Measurements from ENCODE around the gene CACNA2D3.

Gene CACNA2D3

DNA sequence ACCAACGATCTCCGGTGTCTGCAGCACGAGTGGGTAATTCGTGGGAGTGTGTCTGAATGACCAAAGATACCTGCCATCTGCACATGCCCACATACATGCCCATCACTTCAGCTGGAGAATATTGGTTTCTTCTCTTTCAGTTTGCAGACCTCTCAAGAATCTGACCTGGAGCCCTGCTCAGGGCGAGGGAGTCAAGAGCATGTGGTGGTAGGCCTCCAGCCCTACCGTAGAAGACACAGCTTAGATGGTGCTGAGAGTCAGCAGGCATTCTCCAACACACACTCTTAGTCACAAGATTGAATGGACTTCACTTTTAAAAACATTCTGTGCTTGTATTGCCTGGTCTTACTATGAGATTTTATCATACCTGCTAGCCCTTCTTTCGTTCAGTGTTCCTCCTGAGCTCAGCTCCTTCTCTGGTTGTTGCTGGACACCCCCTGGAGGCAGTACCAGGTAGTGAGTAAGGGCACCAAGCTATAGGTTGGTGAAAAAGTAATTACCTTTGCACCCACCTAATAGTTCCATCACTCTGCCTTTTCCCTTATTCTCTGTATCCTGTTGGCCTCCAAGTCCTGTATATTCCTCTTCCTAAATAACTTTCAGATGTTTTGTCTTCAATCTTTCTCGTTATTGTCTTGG is 252.0 kb downstream of the CACNA2D3 start:
- DNase-seq (ENCODE audit: low read depth), result no peak

DNA sequence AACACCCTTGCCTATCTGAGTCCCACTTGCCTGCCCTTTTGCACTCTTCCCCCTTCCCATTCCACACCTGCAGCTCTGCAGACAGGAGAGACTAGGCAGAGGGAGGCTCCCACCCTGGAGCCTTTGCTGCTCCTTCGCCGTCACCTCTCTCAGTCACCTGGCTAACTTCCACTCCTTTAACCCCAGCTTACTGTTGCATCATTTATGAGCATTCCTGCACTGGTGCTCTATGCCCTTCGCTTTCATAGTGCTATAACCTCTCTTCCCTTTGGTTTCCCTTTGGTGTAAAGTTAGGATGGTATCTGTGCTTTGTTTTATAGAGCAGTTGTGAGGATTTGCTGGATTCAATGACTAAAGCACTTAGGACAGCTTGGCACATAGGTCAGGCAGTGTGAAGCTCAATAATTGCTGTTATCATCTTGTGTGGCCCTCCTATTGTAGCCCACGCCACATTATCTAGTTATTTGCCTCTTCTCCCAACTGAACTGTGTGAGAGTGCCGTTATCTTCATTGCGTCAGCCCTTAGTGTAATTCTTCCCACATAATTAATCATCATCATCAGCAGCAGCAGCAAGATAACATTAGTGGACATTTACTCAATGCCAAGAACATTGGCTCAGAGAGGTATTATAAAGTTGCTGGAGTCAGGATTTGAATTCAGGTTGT is 253.9 kb downstream of the CACNA2D3 start:
- no peak for DNase-seq (ENCODE audit: low read depth)

DNA sequence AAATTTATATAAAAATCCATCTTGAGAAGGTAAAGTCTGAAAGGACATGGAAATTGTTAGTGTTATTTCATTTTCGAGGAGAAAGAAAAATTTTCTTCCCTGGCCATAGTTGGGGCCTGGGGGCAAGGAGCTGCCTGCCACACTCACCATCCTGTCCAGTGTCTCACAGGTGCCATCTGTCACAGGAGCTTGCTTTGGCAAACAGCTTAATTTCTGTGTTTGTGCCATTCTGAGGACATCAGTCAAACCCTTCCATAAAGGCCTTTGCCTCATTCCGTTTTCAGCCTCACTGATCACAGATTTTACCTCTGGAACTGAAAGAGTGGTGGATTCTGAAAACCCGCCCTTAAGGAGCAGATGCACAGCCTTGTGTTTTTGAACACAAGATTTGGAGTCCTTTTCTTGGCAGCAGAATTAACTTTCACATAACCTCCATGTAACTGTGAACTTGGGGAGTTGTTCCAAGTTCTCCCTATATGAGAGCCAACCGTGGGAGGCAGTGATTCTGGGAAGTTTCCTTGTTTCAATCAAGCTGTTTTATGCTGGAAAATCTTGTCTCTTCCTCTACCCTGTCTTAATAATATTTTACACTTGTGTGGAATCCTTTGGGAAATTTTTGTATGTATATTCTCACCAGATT is 254.7 kb downstream of the CACNA2D3 start:
- no peak for DNase-seq (ENCODE audit: low read depth)

DNA sequence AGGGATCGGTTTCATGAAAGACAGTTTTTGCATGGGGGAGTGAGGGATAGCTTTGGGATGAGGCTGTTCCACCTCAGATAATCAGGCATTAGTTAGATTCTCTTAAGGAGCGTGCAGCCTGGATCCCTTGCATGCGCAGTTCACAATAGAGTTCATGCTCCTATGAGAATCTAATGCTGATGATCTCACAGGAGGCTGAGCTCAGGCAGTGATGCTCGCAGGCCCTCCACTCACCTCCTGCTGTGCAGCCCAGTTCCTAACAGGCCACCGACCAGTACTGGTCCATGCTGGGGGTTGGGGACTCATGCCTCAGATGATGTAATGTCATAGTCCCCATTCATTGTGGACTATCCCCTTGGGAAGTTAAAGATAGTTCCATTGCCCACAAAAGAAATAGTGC is 255.8 kb downstream of the CACNA2D3 start:
- DNase-seq (ENCODE audit: low read depth), result no peak

DNA sequence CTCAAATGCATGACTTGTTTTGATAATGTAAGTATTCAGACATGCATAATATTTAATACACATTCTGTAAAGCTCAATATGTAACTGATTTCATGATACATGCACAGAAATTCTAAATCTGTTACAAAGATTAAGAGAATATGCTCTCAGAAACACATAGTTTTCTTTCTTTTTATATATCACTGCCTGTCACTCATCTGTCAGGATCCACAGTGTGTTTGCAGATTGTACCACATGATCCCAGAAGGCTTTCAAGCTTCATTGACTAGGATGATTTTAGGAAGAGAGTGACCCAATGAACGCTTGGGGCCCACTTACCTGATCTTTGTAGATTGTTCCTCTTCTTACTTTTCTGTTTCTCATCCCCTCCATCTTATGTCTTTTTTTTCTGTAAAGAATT is 261.9 kb downstream of the CACNA2D3 start:
- no peak for DNase-seq (ENCODE audit: low read depth)

DNA sequence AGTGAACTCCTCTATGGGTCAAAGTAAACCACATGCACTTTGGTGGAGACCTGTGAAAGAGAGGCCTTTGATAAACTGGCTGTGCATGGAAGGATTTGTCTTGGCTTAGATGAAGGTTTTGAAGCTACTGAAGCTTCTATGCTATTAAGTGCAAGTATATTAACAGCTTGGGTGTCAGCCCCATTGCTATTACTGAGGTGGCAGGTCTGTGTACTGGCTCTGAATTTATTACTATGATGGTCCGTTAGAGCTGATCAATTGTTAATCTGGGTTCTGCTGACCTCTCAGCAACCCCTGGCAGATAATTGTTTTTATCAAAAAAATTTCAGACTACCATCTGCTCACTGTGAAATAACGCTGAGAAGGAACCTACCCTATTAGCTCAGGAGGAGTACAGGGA is 268.2 kb downstream of the CACNA2D3 start:
- DNase-seq (ENCODE audit: low read depth), result no peak

DNA sequence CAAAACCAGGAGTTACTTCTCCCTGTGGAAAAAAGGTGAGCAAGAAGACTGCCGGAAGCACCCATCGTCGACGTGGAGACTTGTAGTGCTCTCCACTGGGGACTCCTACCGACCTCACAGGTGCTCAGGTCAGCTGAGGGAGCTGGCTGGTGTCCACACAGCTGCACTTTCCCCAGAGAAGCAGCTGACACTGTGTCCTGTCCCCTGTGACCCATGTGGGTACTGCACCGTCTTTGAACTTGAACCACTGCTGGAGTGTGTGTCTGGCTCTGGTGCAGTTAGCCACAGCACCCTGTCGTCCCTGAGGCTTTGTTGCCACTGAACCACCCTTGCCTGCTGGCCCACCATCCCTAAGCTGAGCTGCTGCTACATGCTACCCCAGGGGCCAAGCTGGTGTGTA is 270.8 kb downstream of the CACNA2D3 start:
- no peak for DNase-seq (ENCODE audit: low read depth)

DNA sequence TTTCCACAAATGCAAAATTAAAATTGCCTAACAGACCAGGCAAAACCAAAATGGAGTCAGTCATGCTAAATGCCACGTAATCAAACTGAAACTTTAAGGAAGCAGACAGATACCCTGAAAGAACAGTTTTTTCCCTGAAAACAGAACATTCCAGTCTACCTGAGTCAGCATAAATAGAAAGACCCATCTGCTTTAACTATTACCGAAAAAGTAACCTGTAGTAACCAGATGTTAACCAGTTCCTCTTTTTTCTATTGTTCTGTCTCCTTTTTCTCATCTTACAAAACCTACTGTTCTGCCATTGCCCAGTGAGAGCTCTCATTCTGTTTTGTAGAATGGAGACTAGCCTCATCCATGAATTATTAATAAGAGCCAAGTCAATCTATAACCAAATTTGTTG is 286.0 kb downstream of the CACNA2D3 start:
- no peak for DNase-seq (ENCODE audit: low read depth)

DNA sequence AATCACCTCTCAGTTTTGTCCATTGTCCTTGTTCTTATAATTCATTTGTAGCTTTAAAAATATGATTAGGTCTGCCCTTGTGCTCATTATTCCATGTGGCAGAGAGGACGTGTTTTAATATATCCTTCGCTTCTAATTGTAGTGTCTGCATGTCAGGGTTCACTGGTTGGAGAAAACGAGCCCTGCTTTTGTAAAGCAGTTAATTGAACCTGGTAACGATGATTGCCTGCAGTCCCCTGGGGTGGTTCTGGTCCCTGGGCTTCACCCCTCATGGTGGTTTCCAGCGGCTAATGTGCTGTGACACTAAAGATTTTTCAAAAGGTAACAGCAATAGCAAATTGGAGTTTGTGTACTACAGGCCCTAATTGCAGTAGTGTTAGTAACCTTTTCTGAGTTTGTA is 299.6 kb downstream of the CACNA2D3 start:
- DNase-seq (ENCODE audit: low read depth), result no peak

DNA sequence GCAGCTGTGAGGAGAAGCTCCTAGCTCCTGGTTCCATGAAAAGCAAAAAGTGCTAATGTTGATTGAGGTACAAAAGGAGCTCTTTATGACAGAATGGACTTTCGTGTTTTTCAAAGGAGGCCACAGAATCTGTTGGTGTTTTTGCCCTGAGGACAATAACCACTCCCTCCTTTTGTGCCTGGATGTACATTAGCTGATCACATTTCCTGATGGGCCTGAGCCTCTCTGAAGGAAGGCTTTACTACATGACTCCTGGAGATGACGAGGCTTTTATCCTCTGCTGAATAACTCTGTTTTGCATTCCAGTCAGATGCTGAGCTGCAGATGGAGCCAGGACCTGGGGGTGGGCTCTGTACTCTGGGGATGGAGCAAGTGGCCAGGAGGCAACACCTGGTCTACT is 301.9 kb downstream of the CACNA2D3 start:
- DNase-seq (ENCODE audit: low read depth), result no peak

DNA sequence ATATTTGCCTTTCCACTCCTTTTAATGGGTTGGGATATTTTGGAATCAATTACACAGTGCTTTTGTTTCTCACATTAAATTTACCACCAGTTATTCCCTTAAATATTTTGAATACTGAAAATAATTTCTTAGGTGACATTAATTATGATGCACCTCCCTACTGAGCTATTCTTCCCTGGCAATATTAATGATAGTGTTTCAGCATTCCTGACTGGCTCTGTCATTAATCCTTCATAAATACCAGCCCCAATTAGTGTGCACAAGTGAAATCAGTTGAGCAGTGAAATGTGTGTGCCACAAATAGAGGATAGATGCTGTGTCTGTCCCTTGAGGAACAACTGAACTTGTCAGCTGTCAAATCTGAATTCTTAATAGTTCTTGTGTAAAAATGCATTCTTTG is 304.0 kb downstream of the CACNA2D3 start:
- DNase-seq (ENCODE audit: low read depth), result no peak

DNA sequence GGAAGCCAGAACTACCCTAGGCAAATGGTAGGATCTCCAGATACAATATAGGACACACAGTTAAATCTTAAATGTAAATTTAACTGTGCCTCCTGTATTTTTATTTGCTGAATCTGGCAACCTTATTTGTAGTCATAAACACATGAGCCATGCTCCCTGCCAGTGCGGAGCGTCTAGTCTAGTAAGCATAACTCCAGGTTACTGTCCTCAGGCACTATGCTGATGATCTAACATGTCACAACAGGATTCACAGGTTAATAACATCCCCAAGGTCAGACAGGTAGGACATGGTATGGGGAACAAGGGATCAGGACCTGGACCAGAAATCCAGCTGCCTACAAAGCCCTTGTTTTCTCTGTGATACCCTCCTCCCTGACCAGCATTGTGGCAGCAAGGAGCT is 305.1 kb downstream of the CACNA2D3 start:
- DNase-seq (ENCODE audit: low read depth), result no peak

DNA sequence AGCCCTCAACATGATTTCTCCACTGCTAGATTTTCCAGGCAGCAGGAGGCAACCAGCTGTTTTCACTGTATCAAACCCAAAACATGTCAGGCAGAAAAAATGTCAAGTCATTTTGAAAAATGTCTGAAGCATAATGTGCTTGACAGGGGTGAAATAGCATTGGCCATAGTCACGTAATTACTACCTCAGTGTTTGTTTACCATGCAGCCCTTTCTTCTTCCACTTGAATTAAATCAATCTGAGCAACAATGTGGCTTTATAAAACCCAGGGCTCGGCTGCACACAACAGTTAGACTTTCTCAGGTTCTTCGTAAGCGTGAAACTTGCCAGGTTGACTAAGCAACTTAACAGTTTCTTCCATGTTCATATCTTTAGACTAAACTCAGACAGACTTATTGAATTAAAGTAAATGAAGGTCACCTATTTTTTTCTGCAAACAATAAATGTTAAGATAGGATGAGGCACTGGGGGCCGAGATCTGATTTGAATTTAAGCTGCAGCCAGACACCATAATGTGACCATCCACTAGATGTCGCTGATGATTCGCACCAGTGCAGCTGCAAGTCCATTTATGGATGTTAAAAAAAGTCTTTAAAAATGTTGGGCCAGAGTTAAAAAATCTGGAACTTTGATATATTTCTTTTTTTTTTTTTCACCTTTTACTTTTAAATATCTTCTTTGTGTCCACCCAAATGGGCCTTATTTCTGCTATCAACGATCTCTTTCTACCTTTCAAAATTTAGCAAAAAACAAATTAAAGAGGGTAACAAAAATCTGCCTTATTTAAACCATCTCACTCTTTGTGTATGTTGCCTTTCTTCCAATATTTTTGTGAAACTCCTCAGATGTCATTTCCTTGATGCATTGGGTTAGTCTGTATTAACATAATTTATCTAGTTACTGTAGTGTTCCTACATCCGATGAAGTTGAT is 305.9 kb downstream of the CACNA2D3 start:
- peak; percentile 87 for DNase-seq (ENCODE audit: low read depth)

DNA sequence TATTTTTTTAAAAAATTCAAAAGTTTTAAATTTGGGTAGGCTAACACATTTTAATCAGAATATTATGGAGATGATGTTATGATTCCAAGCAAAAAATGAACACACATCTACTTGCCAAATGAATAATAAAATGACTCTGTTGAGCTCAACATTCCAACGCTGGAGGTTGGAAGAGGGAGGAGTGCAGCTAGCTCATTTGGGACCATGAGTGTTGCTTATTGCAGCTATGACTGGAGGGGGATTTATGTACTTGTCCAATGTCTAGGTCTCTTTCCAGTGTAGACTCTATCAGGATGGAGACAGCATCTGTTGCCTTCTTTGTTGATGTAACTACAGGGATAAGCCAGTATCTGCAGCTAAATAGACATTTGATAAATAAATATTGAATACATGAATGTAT is 310.6 kb downstream of the CACNA2D3 start:
- DNase-seq (ENCODE audit: low read depth), result no peak

DNA sequence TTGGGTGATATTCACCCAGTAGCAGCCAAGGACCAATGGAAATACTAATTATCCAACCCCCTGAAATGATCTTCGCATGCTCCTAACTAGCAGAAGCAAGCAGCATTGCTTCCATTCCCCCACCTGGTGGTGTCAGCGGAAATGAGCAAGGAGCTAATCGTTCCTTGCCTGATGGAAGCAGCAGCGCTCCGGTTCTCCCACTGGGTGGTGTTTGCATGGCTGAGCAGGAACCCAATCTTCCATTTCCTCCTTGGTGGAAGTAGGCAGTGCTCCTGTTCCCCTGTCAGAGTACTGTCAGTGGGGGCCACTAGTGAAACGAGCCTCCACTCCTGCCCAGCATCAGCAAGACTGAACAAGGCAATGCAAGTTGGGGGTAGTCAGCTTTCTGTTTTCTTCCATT is 311.5 kb downstream of the CACNA2D3 start:
- DNase-seq (ENCODE audit: low read depth), result no peak

DNA sequence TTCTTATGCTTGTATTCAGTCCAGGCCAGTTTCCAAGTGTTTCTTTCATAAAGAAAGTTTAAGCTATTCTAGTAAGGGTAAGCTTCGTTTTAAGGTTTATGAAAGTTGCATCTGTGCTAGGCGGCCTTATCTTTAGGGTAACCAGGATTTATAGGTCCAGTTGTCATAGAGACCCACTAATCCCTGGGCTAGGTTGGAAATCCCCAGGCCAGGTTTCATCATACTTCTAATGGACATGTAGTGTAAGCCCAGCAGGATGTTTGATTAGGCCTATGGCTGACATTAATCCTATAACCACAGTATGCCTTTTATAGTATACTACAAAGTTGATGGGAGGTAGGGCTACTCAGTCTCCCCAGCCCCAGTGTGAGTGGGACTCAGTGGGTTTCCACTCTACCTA is 312.4 kb downstream of the CACNA2D3 start:
- no peak for DNase-seq (ENCODE audit: low read depth)

DNA sequence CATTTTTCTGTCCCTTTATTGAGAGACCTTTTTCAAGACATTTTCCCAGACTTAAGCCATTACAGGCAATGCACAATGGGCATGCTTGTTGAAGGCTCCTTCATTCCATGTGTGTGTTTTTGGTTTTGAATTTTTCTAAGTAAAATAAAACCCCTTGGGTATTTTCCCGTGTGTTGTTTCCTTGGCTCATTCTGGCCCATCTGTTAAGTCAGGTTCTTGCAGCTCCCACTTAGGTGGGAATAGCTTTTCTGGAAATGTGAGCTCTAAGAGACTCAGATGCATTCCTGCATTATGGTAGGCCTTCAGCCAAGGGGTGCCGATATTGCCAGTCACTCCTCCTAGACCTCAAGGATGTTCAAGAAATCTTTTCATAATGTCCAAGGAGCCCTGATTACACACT is 314.9 kb downstream of the CACNA2D3 start:
- no peak for DNase-seq (ENCODE audit: low read depth)

DNA sequence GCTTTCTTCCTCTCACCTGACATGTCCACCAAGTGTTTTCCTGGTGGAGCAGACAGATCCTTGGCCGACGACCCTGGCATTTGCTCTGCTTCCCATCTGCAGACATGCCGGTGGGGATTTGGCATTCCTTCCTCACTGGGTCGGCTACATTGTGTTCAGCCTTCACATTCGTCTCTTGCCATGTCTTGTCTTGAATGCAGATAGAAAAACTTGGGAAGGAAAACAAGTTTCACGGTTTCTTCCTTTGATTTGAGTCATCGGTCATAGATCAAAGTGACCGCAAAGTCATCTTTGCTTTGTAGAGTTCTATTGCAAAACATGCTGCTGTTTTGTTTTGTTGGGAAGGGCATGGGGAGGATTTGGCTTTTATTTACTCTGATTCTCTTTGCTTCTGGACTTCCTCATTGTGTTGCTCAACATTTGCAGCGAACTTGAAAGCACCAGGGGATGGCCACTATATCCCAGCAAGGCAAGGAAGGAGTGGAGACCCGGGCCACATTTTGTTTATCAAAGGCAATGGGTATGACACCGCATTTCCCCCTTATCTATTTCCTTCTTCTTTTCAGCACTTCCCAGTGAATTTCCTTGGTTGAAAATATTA is 321.3 kb downstream of the CACNA2D3 start:
- peak; percentile 73 for DNase-seq (ENCODE audit: low read depth)

DNA sequence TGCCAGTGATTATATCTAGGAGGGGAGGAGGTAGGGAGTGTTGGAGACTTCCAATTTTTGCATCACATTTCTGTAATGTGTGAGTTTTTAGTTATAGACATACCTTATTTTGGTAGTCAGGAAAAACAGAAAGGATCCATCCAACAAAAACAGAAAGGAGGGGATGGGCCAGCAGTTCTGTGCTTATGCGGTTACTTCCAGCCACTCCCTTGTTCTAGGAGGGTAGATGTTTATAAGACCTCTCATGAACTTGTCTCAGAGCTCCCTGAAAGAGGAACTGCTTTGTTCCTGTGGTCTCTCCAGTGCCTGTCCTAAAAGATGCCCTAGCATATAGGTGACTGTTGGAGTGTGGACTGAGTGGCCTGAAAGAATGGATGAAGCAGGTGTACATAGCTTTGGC is 323.3 kb downstream of the CACNA2D3 start:
- DNase-seq (ENCODE audit: low read depth), result no peak

DNA sequence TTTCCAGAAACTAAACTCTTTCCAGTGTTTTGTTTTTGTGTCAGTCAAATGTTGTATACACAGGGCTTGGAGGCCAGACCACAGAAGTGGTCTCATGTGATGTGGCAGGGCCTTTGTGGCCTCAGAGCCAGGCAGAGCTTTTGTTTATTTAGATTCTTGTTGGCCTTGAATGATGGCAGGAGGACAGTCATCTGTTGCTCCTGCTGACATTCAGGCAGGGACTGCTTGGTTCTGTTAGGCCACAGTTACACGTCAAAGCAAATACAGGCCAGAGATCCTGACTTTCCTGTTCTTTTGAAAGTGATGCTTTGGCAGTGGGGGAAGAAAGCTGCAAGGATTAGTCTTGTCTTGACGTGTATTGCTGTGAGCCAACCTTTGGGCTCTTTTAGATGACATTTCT is 325.1 kb downstream of the CACNA2D3 start:
- DNase-seq (ENCODE audit: low read depth), result no peak

DNA sequence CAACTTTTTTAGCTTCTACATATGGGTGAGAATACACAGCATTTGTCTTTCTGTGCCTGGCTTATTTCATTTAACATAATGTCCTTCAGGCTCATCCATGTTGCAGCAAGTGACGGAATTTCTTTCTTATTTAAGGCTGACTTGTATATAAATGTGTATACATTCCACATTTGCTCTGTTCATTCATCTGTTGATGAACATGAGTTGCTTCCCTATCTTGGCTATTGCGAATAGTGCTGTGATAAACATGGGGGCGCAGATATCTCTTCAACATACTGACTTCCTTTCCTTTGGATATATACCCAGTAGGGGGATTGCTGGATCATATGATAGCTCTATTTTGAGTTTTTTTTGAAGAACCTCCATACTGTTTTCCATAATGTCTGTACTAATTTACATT is 332.5 kb downstream of the CACNA2D3 start:
- no peak for DNase-seq (ENCODE audit: low read depth)

DNA sequence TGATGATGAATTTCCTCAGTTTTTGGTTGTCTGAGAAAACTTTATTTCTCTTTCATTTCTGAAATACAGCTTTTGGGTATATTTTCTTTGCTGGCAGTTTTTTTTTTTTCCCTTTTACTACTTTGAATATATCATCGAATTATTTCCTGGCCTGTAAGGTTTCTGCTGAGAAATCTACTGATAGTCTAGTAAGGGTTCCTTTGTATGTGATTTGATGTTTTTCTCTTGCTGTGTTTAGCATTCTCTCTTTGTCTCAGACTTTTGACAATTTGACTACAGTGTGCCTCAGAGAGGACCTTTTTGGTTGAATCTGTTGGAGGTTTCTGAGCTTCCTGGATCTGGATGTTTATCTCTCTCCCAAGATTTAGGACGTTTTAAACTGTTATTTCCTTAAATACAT is 336.0 kb downstream of the CACNA2D3 start:
- DNase-seq (ENCODE audit: low read depth), result no peak

Measured in fibroblast of gingiva (primary cell).